KG1 (cell line): Measurements from ENCODE around the gene CDYL2.
"Not testable (repeated sequence)": the region's sequence is repeated elsewhere in the genome, so short reads cannot be mapped to it uniquely, and the experiment has no call there.

ENCODE experiments used
- DNase-seq: peaks from one replicate; lab custom pipeline; 2025; lab: John Stamatoyannopoulos, UW

Gene CDYL2

DNA sequence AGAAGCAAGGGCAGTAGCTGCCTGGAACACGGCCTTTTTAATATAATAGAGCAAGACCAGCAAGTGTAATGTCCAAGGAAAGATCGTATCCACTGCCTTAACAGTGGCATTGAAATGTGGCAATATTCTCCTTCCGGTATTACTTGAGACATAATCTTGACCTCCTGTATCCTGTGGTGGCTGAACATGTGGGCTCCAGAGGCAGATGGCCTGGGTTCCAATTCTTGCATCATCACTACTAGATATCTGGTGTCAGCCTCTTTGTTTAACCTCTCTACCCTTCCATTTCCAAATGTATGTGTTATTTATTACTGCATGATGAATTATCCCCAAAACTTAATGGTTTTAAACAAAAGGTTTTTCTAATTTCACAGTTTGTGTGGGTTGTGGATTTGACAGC lies 3.5 kb upstream of the CDYL2 start:
- no peak for DNase-seq

DNA sequence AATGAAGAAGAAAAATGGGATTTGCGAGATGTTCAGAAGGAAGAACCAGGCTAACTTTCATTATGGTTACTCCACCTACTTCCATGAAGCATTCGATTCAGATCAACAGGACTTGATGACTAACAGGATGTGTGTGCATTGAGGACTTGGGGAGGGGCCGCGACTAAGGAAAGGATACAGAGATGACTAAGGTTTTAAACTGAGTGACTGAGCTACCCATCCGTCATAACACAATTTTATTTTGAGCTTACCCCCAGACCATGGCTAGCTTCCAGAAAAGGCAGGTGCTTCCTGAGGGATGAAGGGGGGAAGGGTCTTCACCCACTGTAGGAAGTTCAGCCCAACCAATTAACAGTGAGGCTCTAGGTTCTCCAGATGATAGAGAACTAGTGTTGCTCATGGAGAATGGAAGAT lies 2.5 kb upstream of the CDYL2 start:
- DNase-seq: no peak

DNA sequence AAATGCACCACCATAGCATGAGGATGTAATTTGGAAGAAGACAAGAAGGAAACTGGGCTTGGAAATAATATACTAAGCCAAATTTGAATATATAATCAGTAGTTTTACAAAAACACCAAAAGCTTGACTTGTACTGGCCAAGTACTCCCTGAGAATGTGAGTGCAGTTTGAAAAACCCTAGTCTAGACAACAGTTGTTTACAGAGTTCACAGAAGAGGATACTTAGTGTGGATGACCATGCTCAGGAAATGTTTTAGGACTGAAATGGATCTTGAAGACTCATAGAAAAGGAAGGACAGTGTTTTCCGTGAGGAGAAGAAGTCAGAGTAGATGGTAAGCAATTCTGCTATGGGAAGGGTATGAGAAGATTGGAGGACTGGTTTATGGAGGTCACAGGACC lies 1.9 kb upstream of the CDYL2 start:
- DNase-seq: no peak

DNA sequence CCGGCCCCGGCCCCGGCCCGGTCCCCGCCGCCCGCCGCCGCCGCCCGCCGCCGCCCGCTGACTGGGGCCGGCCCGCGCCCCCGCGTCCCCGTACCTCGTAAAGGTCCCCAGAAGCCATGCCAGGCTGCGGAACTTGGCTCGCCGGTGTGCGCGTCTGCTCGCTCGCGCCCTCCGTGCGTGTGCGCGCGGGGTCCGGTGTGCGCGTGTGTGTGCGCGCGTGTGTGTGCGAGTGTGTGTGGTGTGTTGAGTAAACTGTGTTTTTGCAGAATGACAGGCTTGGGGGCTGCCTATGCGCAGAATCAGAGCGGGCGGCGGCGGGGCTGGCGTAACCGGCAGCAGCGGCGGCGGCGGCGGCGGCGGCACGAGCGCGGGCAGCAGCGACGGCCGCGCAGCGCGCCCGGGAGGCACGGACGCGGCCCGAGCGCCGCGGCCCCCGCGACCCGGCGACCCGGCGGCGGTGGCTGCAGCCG lies 307 bp downstream of the CDYL2 start:
- DNase-seq: no peak

DNA sequence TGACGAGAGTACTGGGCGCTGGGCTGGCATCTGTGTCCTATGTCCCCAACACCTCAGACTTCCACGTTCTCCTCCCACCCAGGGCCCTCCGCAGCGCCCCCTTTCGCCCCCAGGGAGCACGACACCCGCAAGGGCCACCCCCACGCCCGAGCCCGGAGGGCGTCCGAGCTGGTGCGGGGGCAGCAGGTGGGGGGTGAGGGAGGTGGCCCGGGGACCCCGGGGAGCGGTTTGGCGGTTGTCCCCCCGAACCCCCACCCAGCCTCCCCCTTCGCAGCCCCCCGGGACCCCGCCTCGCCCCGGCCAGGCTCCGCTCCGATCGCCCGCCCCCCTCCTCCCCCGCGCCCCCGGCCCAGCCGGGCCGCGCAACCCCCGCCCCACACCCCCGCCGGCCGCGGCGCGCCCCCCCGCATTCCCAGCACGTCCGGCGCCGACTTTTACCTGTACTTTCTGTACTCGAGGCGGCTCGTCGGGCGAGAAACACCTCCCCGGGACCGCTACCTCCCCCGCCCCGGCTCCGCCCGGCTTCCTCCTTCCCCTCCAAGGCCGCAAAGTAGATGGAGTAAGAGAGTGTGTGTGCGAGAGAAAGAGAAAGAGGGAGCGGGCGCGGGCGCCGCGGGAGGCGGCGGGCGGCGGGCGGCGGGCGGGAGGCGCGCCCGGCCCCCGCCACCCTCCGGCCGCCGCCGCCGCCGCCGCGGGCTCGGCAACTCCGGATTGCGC lies 901 bp downstream of the CDYL2 start:
- DNase-seq: no peak

DNA sequence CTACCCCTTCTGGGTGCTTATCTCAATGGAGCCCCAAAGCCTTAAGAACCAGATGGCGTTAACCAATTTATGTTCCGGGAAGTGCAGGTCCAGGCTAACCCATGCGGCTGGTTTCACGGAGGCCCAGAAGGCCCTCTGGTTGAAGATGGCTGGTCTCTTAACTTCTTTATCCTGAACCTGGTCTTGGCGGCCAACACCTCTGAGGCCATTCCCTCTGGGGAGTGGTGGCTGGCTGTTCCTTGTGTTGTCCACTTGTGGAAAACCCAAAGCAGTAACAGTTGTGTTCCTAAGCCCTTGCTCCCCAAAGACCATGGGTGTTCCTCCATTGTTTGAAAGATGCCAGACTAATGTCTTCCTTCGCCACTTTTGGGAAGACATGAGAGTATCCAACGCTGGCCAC lies 1.5 kb downstream of the CDYL2 start:
- DNase-seq: no peak

DNA sequence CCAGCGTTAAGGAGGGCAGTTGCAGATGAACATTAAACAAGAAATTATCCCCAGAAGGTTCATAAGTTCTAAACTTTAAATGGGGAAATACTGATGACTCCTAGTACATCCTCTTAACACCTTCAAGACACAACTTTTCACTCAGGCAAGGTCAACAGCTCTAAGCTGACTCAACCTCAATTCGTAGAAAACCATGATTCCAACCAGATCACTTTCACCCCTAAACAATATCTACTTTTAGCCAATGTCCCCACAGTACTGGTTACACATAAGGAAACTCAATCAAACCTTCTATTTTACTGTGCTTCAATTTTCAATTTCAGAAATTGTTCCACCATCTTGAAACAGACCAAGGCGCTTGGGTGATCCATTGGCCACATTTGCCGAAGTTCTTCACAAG lies 2.3 kb downstream of the CDYL2 start:
- no peak for DNase-seq

DNA sequence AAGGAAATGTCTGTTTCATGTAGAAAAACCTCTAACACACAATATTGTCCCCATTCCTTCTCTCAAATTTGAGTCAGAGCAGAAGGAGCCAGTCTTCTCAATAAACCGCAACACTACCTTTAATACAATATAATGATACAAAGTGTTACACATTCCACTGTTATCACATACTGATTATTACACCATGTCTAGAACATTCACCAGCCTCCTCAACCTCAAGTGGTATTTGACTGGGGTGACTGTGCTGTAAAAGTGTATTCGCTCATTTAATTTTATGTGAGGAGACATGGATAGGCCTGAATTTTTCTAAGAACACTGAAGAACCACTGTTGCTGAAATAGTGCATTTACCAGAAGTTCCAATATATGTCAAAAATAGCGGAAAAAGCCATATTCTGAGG lies 10.3 kb downstream of the CDYL2 start:
- no peak for DNase-seq

DNA sequence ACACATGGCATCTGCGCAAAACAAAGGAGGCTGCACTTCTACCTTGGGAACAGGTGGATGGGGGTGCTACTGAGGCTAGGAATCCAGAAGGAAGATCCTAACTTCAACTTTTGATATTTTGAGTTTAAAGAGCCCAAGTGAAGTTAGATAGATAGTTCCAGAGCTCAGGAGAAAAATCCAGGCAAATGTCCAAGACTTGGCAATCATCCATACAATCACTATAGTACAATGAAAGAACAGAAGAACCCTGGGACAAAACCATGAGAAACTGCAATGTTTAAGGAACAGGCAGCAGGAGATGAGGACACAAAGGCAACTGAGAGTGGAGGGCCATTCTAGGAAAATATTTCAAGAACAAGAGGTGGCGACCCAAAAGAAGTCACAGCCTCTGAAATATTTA lies 12.4 kb downstream of the CDYL2 start:
- no peak for DNase-seq

DNA sequence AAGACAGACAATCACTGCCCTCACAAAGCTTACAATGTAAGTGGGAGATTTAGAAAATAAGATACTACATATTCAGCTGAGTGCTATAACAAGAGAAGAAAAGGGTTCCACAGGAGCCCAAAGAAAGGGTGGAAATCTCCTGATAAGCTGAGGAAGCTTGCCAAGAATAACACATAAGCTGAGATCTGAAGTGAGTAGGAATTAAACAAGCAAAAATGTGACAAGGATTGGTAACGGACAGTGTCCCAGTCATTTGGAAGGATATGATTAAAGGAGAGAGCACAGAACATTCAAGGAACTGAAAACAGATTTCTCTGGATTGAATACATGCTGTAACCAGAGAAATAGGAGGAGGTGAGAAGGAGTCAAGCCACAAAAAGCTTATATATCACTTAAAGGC lies 13.0 kb downstream of the CDYL2 start:
- no peak for DNase-seq

DNA sequence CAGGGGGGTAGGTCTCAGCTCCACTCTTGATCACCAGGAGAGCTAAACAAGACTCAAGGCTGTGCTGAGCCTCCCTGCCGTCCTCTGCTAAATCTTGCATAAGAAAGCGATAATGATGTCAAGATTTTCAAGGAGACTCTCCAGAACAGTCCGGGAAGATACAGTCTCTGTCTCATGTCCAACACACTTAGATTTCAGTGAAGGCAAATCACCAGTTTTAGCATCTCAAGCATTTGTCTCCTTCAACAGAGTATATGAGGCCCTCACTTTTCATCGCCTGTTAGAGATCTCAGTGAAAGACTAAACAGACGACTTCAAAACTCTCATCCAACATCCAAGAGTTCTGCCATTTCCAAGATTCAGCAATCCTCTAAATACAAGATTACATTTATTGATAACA lies 13.6 kb downstream of the CDYL2 start:
- DNase-seq: no peak

DNA sequence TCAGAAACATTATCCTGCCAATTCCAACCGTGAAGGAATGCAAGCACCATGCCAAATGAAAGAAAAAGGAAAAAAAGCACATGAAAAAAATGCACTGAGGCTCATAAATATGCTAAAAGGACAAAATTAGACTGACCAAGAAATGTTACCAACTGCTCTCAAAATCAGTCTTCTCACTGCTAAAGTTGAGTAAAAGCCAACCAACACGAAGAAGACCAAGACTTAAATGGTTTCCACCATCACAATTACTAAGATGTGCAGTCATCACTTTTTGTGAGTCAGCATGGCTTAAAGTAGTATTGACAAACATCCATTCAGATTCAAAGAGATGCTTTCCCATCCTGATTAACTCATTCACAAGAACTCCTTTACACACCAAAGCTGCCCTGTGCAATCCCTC lies 16.4 kb downstream of the CDYL2 start:
- DNase-seq: no peak

DNA sequence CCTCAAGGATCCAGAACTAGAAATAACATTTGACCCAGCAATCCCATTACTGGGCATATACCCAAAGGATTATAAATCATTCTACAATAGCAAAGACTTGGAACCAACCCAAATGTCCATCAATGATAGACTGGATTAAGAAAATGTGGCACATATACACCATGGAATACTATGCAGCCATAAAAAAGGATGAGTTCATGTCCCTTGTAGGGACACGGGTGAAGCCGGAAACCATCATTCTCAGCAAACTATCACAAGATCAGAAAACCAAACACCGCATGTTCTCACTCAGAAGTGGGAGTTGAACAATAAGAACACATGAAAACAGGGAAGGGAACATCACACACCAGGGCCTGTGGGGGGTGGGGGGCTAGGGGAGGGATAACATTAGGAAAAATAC lies 17.8 kb downstream of the CDYL2 start:
- not testable (repeated sequence) for DNase-seq

DNA sequence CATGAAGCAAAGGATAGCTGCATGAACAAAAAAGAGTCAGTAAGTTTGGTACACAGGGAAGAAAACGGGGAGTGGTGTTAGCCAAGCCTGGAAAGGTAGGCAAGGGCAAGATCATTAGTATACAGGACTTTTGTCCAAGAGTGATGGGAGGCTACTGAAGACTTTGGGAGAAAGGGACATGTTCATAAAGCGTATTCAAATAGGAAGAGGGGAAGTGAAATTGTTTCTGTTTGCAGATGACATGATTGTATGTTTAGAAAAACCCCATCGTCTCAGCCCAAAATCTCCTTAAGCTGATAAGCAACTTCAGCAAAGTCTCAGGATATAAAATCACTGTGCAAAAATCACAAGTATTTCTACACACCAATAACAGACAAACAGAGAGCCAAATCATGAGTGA lies 19.4 kb downstream of the CDYL2 start:
- no peak for DNase-seq

DNA sequence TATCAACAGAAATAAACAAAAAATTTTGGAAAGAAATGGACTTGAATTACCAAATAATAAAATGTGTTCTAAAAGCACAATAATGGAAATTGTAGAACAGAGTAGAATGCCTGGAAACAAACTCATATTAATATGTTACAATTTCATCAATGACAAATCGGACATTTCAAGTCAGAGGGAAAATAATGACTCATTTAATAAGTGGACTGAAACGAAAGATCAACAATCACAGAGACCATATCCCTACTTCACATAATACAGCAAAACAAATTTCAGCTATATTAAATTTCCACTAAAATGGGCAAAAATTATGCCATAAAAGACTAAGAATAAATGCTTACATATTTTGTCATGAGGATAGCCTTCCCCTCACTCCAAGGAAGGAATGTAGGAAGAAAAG lies 25.7 kb downstream of the CDYL2 start:
- DNase-seq: no peak

DNA sequence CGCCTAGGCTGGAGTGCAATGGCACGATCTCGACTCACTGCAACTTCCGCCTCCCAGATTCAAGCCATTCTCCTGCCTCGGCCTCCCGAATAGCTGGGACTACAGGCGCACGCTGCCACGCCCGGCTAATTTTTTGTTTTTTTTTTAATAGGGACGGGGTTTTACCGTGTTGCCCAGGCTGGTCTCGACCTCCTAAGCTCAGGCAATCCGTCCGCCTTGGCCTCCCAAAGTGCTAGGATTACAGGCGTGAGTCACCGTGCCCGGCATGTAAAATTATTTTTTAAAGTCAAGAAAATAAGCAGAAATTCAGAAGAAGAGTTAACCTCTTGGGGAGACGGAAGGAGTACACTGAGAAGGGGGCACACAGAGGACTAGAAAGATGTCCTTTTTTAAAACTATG lies 27.5 kb downstream of the CDYL2 start:
- DNase-seq: no peak

DNA sequence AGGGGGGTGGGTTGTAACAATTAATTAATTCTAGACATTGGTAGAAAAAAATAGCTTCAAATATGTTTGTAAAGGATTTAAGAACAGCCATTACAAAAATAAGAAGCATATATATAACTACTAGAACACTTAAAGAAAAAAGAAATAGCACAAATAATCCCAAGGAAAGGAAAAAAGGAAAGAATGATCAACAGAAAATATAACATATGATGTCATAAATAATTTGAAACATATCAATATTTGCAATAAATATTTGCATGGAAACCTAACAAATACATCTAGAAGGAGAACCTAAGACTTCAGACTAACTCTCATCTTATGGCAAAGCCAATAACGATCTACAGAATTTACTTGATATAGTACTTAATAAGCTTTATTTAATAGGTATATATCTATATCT lies 28.9 kb downstream of the CDYL2 start:
- DNase-seq: no peak

DNA sequence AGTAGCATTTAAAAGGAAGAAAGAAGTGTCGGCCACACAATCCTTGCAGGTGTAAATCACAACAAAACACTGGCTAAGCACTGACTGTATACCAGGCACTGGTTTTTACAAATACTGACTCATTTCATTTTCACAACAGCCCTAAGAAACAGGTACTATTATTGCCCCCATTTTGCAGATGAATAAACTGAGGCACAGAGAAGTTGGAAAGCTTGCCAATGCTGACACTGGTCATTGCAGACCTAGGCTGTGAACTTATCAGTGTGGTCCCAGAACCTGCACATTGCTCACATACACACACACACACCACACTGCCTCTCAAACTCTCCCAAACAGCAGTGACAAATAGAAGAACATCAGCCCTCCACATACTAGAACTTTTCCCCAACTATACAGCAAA lies 37.6 kb downstream of the CDYL2 start:
- DNase-seq: no peak

DNA sequence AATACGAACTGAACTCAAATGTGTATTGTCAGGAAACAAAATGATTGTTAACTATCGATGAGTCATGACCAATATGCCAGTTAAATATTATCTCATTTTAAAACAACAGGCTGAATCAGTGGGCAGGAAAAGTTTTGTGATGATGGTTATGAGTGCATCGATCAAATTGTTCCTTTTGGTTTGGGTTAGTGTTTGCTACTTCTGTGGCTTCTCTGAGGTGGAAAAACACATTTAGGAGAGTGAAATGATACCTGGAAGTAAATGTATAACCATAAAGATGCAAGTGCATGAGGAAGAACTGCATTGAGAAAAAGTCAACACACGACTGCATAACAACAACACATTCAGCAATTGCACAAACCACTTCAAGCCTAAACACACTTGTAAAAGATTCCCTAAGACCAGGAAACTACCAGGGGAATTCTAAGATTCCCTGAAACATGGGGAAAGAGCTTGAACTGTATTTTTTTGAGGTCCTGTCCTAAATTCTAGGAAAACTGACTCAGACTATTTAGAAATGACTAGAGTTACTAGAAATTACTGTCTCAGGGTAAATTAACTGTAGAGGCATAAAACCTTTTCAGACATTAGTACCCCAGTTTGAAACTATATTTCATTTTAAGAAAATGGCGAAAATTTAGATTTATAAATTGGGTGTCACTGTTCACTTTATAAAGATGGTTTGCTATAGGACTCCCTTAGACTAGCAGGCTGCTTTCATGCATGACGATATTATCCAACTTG lies 44.8 kb downstream of the CDYL2 start:
- DNase-seq: no peak

DNA sequence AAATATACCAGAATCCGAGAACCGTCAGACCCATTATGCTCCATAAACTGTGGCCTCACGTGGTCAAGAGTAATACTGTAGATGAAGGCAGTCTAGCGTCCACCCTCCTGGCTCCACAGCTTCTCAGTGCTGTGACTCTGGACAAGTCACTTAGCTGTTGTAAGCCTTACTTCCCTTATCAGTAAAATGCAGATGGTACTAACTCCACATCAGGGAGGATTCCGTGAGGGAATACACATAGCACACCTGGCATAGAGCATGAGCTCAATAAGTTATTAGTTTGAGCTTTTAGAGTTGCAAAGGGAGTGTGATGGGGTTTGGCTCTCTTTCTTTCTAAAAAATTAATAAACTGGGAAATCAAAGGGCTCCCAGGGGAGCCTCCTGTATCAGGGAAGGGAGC lies 49.9 kb downstream of the CDYL2 start:
- no peak for DNase-seq

DNA sequence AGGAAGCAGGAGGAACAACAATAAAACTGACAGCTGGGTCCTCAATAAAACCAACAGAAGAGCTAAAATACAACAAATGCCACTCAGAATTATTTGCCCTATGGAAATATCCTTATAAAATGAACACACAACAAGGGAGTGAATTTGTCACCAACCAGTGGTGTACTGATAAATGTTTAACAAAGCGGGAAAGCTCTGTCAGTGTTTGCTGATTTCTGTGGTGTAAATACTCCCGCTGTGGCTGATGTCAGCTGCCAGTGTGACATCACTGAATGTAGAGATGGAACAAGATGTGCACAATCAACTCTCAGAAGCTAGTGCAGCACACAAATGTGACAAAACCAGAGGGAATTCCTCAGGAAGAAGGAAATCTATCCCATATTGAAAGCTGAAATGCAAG lies 51.9 kb downstream of the CDYL2 start:
- DNase-seq: no peak

DNA sequence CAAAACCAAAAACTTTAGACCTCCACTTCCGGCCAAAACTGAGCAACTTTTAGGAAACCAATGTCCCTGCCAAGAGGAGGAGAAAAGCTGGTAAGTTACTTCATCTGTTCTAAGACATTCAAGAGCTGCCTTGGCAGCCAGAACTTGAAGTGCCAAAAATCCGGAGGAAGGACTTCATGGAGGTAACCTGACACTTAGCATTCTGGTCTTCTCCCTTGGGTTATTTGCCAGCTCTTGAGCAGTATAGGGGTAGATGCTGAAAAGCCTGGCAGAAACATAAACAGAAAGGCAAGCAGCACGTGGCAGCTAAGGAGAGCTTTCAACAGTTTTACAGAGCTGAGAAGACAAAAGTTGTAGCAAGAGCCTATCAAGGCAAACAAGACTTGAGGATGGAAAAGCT lies 53.2 kb downstream of the CDYL2 start:
- DNase-seq: no peak

DNA sequence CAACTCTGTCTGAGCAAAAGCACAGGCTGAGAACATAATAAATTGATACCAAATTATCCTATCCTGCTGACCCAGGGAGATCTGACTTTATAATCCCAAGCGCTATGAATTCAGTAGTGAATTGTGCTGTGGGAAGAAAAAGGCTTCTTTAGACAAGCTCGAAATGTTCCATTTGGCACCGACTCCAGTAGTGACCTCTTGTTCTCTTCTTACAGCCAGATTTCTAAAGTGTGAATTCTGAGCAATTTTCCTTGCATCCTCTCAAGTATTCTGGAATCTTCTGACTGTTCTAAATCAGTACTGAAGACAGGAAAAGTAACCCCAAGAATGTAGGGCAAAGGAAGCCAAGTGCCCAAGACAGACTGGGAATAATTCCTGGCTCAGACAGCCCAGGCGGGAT lies 58.2 kb downstream of the CDYL2 start:
- DNase-seq: no peak

DNA sequence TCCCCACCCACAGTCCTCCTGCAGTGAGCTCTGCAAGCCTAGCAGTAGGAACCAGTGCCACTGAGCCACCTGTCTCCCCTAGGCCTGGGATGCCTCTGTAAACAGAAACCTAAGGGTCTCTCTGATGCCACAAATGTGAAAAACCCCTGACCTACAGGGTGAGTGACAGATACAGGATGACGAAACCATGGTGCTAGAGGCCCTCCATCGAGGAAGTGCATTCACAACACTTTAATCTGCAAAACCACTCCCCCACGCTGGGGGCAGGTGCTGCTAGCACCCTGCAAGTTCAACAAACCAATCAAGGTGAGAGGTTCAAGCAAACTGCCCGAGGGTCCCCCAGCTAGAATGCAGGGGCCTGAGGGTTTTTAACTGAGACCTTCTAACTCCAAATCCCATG lies 59.5 kb downstream of the CDYL2 start:
- no peak for DNase-seq
